OCI-LY3 (cell line): ENCODE data around the gene DNAAF5.

Experiments
- H2AFZ ChIP-seq: fragments of 200-600, 300-600 bp; shearing (Covaris generic); 2 replicates; pipeline ENCODE4 v1.6.0; 2014; ENCODE audit warnings: antibody characterized with exemption, low read depth, low read length
- H3K27ac ChIP-seq: fragments of 200-600, 300-600 bp; sonication (generic); 2 replicates; pipeline ENCODE4 v1.5.1; 2014; ENCODE audit warnings: mild to moderate bottlenecking, low read length, moderate library complexity, mixed read lengths
- H3K27me3 ChIP-seq: fragments of 200-600, 300-600 bp; sonication (generic); 2 replicates; pipeline ENCODE4 v1.6.1; 2014; ENCODE audit warnings: low read depth, low read length, mixed read lengths
- H3K36me3 ChIP-seq: fragments of 200-600, 300-600 bp; sonication (generic); replicated peaks from 2 replicates; pipeline ENCODE3; 2014; ENCODE audit warnings: low read depth, low read length, mixed read lengths
- H3K4me1 ChIP-seq: fragments of 300-600, 200-600 bp; sonication (generic); 2 replicates; pipeline ENCODE4 v1.6.1; 2014; ENCODE audit warnings: low read length, mixed read lengths
- H3K4me2 ChIP-seq: fragments of 200-600, 300-600 bp; sonication (generic); 2 replicates; pipeline ENCODE4 v1.6.1; 2014; ENCODE audit warnings: low read length, mixed read lengths
- H3K4me3 ChIP-seq: fragments of 300-600, 200-600 bp; sonication (generic); 2 replicates; pipeline ENCODE4 v1.5.1; 2014; ENCODE audit warnings: antibody characterized with exemption, mild to moderate bottlenecking, low read length, moderate library complexity
- H3K79me2 ChIP-seq: fragments of 300-600, 200-600 bp; shearing (Covaris generic); 2 replicates; pipeline ENCODE4 v1.6.1; 2014; ENCODE audit warnings: mild to moderate bottlenecking, low read length, mixed read lengths
- H3K9ac ChIP-seq: fragments of 300-600, 200-600 bp; shearing (Covaris generic); 2 replicates; pipeline ENCODE4 v1.6.0; 2014; ENCODE audit warnings: mild to moderate bottlenecking, low read length, moderate library complexity
- H3K9me3 ChIP-seq: fragments of 200-600, 300-600 bp; shearing (Covaris generic); 2 replicates; pipeline ENCODE4 v1.6.1; 2014; ENCODE audit warnings: low read length, mixed read lengths; ENCODE audit not compliant: insufficient read depth
- H4K20me1 ChIP-seq: fragments of 200-600, 300-600 bp; sonication (generic); 2 replicates; pipeline ENCODE4 v1.6.1; 2016; ENCODE audit warnings: low read length, mixed read lengths; ENCODE audit not compliant: insufficient read depth
- EZH2phosphoT487 ChIP-seq: fragments of 200-600 bp; shearing (Covaris generic); IDR thresholded peaks from 2 replicates; pipeline ENCODE4 v1.6.1; 2018; ENCODE audit warnings: antibody characterized with exemption, mixed run types, low read depth
- TF ChIP-seq, protein P1 (sequence below): fragments of 200-600, 300-600 bp; sonication (generic); IDR thresholded peaks from 2 replicates; pipeline ENCODE4 v1.5.1; 2014; ENCODE audit warnings: antibody characterized with exemption, low read length, low read depth

The DNAAF5 gene

DNA sequence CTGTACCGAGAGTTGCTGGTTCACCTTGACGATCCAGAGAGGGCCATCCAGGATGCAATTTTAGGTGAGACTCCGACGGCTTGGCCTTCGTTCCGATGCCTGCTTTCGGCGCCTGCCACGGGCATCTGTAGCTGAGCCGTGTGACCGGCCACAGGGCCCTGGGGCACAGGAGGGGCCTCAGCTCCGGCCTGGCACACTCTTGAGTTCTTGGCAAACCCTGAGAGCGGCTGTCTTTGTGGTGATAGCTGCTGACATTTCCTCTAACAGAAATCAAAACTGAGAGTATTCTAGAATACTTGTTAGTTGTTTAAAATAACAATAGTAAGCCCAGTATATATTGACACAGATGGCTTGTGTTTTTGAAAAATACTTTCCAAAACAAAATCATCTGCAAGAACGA lies 53.6 kb downstream of the DNAAF5 start:
- no peaks in the 10 kb centered on the region for H3K79me2 ChIP-seq
- no peaks in the 10 kb centered on the region for H3K36me3 ChIP-seq
- no peak overlapping the region for H3K4me3 ChIP-seq
- H2AFZ ChIP-seq, result no peak overlapping the region
- no peak overlapping the region for H3K4me2 ChIP-seq
- no peaks in the 10 kb centered on the region for H3K9me3 ChIP-seq
- no peak overlapping the region for H3K9ac ChIP-seq
- H3K27ac ChIP-seq, result no peak overlapping the region
- no peaks in the 10 kb centered on the region for H4K20me1 ChIP-seq
- no peaks in the 10 kb centered on the region for H3K27me3 ChIP-seq
- no peaks in the 10 kb centered on the region for H3K4me1 ChIP-seq
- TF ChIP-seq, protein P1, sequence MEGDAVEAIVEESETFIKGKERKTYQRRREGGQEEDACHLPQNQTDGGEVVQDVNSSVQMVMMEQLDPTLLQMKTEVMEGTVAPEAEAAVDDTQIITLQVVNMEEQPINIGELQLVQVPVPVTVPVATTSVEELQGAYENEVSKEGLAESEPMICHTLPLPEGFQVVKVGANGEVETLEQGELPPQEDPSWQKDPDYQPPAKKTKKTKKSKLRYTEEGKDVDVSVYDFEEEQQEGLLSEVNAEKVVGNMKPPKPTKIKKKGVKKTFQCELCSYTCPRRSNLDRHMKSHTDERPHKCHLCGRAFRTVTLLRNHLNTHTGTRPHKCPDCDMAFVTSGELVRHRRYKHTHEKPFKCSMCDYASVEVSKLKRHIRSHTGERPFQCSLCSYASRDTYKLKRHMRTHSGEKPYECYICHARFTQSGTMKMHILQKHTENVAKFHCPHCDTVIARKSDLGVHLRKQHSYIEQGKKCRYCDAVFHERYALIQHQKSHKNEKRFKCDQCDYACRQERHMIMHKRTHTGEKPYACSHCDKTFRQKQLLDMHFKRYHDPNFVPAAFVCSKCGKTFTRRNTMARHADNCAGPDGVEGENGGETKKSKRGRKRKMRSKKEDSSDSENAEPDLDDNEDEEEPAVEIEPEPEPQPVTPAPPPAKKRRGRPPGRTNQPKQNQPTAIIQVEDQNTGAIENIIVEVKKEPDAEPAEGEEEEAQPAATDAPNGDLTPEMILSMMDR, result no peak
- TF ChIP-seq EZH2phosphoT487, result no peak

GRCh38 chr7:780516-780915 lies 54.0 kb downstream of the DNAAF5 start:
- Histone ChIP-seq H3K27me3 (no peaks in the 10 kb centered on the region), H2AFZ (no peak overlapping the region), H3K36me3 (no peaks in the 10 kb centered on the region), H3K4me2 (no peak overlapping the region), H3K9me3 (no peaks in the 10 kb centered on the region), H3K27ac (no peak overlapping the region), H3K9ac (no peak overlapping the region), H3K4me1 (no peaks in the 10 kb centered on the region), H4K20me1 (no peaks in the 10 kb centered on the region), H3K4me3 (no peak overlapping the region), H3K79me2 (no peaks in the 10 kb centered on the region)
- no peak for TF ChIP-seq EZH2phosphoT487
- TF ChIP-seq, protein P1, result no peak

GRCh38 chr7:781186-781849 lies 54.8 kb downstream of the DNAAF5 start:
- no peak overlapping the region for H3K27ac ChIP-seq
- no peaks in the 10 kb centered on the region for H3K36me3 ChIP-seq

GRCh38 chr7:781936-782529 lies 55.5 kb downstream of the DNAAF5 start:
- no peaks in the 10 kb centered on the region for H3K36me3 ChIP-seq
- no peak overlapping the region for H2AFZ ChIP-seq
- H3K4me3 ChIP-seq, result no peak overlapping the region
- H3K9ac ChIP-seq, result no peak overlapping the region
- no peaks in the 10 kb centered on the region for H3K79me2 ChIP-seq
- H3K27me3 ChIP-seq, result no peaks in the 10 kb centered on the region
- H4K20me1 ChIP-seq, result no peaks in the 10 kb centered on the region
- H3K4me1 ChIP-seq, result no peaks in the 10 kb centered on the region
- no peaks in the 10 kb centered on the region for H3K9me3 ChIP-seq
- H3K27ac ChIP-seq, result no peak overlapping the region
- TF ChIP-seq, protein P1, result no peak
- no peak for TF ChIP-seq EZH2phosphoT487
- no peak overlapping the region for H3K4me2 ChIP-seq

More at GRCh38 chr7:781186-781849, 54.8 kb downstream of the DNAAF5 start:
- Histone ChIP-seq H3K79me2 (no peaks in the 10 kb centered on the region), H3K4me1 (no peaks in the 10 kb centered on the region), H3K4me3 (no peak overlapping the region), H3K4me2 (no peak overlapping the region), H3K27me3 (no peaks in the 10 kb centered on the region), H3K9me3 (no peaks in the 10 kb centered on the region), H3K9ac (no peak overlapping the region), H4K20me1 (no peaks in the 10 kb centered on the region), H2AFZ (no peak overlapping the region)
- TF ChIP-seq, protein P1, result no peak
- TF ChIP-seq EZH2phosphoT487, result no peak
